ENCODE measurements around the gene C12orf54.
"Not testable (repeated sequence)": the region's sequence is repeated elsewhere in the genome, so short reads cannot be mapped to it uniquely, and the experiment has no call there.

C12orf54 gene

GRCh38 chr12:48482198-48482597, at the start of gene C12orf54:
Gene C12orf54 (plus strand): TSS chr12:48482498. CDS start chr12:48483297, 799 bp downstream.
- DNase-seq: no peak

GRCh38 chr12:48434016-48434415, 48.3 kb upstream of the C12orf54 start:
- DNase-seq: not testable (repeated sequence)

GRCh38 chr12:48441069-48441468, 41.2 kb upstream of the C12orf54 start:
- DNase-seq: no peak

- no peak for DNase-seq
Measured at GRCh38 chr12:48442179-48442847, 40.0 kb upstream of the C12orf54 start.

- no peak for DNase-seq
Measured at GRCh38 chr12:48445538-48445937, 36.8 kb upstream of the C12orf54 start.

GRCh38 chr12:48446161-48446776, 36.0 kb upstream of the C12orf54 start:
- DNase-seq: no peak

- no peak for DNase-seq
Measured at GRCh38 chr12:48447755-48448154, 34.5 kb upstream of the C12orf54 start.

- DNase-seq: no peak
Measured at GRCh38 chr12:48451372-48451771, 30.9 kb upstream of the C12orf54 start.

GRCh38 chr12:48452961-48453360, 29.3 kb upstream of the C12orf54 start:
- not testable (repeated sequence) for DNase-seq

- no peak for DNase-seq
Measured at GRCh38 chr12:48454667-48455066, 27.6 kb upstream of the C12orf54 start.

- no peak for DNase-seq
Measured at GRCh38 chr12:48455116-48455515, 27.2 kb upstream of the C12orf54 start.

GRCh38 chr12:48459259-48459658, 23.0 kb upstream of the C12orf54 start:
- no peak for DNase-seq

GRCh38 chr12:48469027-48469426, 13.3 kb upstream of the C12orf54 start:
- DNase-seq: not testable (repeated sequence)

GRCh38 chr12:48472259-48472658, 10.0 kb upstream of the C12orf54 start, which contains the start of gene ANP32D:
Gene ANP32D (plus strand): TSS chr12:48472559. CDS start chr12:48472665, 106 bp downstream.
- no peak for DNase-seq

- no peak for DNase-seq
Measured at GRCh38 chr12:48473061-48473460, 9.2 kb upstream of the C12orf54 start.

- DNase-seq: not testable (repeated sequence)
Measured at GRCh38 chr12:48474497-48474896, 7.8 kb upstream of the C12orf54 start.

GRCh38 chr12:48482930-48483329, 632 bp downstream of the C12orf54 start:
- no peak for DNase-seq

- no peak for DNase-seq
Measured at GRCh38 chr12:48486261-48486660, 4.0 kb downstream of the C12orf54 start.

- DNase-seq: no peak
Measured at GRCh38 chr12:48486679-48487078, 4.4 kb downstream of the C12orf54 start.

- no peak for DNase-seq
Measured at GRCh38 chr12:48489012-48489411, 6.7 kb downstream of the C12orf54 start.

GRCh38 chr12:48489456-48489855, 7.2 kb downstream of the C12orf54 start:
- not testable (repeated sequence) for DNase-seq

- not testable (repeated sequence) for DNase-seq
Measured at GRCh38 chr12:48500281-48500680, 18.0 kb downstream of the C12orf54 start.

- DNase-seq: not testable (repeated sequence)
Measured at GRCh38 chr12:48506836-48507235, 24.5 kb downstream of the C12orf54 start.

- DNase-seq: no peak
Measured at GRCh38 chr12:48508987-48509386, 26.7 kb downstream of the C12orf54 start.

GRCh38 chr12:48510111-48510510, 27.8 kb downstream of the C12orf54 start:
- DNase-seq: no peak

All from amniotic stem cell (primary cell).